ENCODE measurements around the gene NUB1.

- TF ChIP-seq CTCF (IDR thresholded peaks at IDR 0.05; ENCODE audit: low read length) (no peak), EZH2 (IDR thresholded peaks at IDR 0.05; ENCODE audit: borderline replicate concordance, low read length) (no peak)
Observed at GRCh38 chr7:151306374-151306773, 35.2 kb upstream of the NUB1 start.
